K562 treated with DMSO at 1 percent for 12 hours (cell line): ENCODE measurements around the gene CRYBG2. TPM values are rescaled to one million over a fixed set of nuclear protein-coding genes. Genes with fewer than 3 reads are reported as not detected.

Experiments
- total RNA-seq: library from RNA; unstranded; fragments of 300-600 nt; gene quantifications from 2 replicates; pipeline ENCODE4 v1.2.3, GENCODE V29; 2022; ENCODE audit not compliant: insufficient read depth

The CRYBG2 gene
- 2.4 and 7.7 TPM in 2 replicates for total RNA-seq

GRCh38 chr1:26353976-26354820 is at the start of gene CRYBG2:
Gene CRYBG2, minus strand, starts transcription at chr1:26354130. Its CDS starts 7,473 bp downstream, at chr1:26346657.

GRCh38 chr1:26372611-26373010 is 18.7 kb upstream of the CRYBG2 start, which contains the start of gene ZNF683:
Gene ZNF683, minus strand, starts transcription at chr1:26372750. Its CDS starts 4,179 bp downstream, at chr1:26368571.

GRCh38 chr1:26317612-26318337 is 36.2 kb downstream of the CRYBG2 start, which contains the start of gene CD52:
Gene CD52, plus strand, starts transcription at chr1:26317958. Its CDS starts 60 bp downstream, at chr1:26318018.

GRCh38 chr1:26306290-26307229 is 47.4 kb downstream of the CRYBG2 start, which contains the start of gene UBXN11:
Gene UBXN11, minus strand, starts transcription at chr1:26306636. Its CDS starts 3,753 bp downstream, at chr1:26302883.

GRCh38 chr1:26279456-26280332 is 74.2 kb downstream of the CRYBG2 start, which contains the start of gene SH3BGRL3:
Gene SH3BGRL3, plus strand, starts transcription at chr1:26280086. Its CDS starts 70 bp downstream, at chr1:26280156.

Other genes with a start within 250 kb of the CRYBG2 start
- 4.8 and 16.2 TPM in 2 replicates for gene PDIK1L, start 242.3 kb downstream of the CRYBG2 start, total RNA-seq
- 0.47 and 0.70 TPM in 2 replicates for gene FAM110D, start 195.1 kb downstream of the CRYBG2 start, total RNA-seq
- gene C1orf232, start 185.2 kb downstream of the CRYBG2 start, total RNA-seq, result not detected in 2 replicates
- 71.2 and 131 TPM in 2 replicates for gene ZNF593, start 184.2 kb downstream of the CRYBG2 start, total RNA-seq
- 4.6 TPM in 1 of 2 replicates, not detected in the other for gene ZNF593OS, start 182.3 kb downstream of the CRYBG2 start, total RNA-seq
- 0.62 and 0.64 TPM in 2 replicates for gene CNKSR1, start 176.6 kb downstream of the CRYBG2 start, total RNA-seq
- gene CATSPER4, start 163.5 kb downstream of the CRYBG2 start, total RNA-seq, result not detected in 2 replicates
- 37.8 and 85.8 TPM in 2 replicates for gene CEP85, start 119.9 kb downstream of the CRYBG2 start, total RNA-seq
- gene SH3BGRL3, start 74.0 kb downstream of the CRYBG2 start, total RNA-seq, result 70.9 and 79.9 TPM in 2 replicates
- gene UBXN11, start 47.5 kb downstream of the CRYBG2 start, total RNA-seq, result 15.6 and 18.2 TPM in 2 replicates
- gene CD52, start 36.2 kb downstream of the CRYBG2 start, total RNA-seq, result 57.7 and 74.8 TPM in 2 replicates
- not detected in 2 replicates for gene ZNF683, start 18.6 kb upstream of the CRYBG2 start, total RNA-seq
- not detected in 2 replicates for gene LIN28A, start 56.7 kb upstream of the CRYBG2 start, total RNA-seq
- gene DHDDS, start 78.2 kb upstream of the CRYBG2 start, total RNA-seq, result 21.3 and 32.0 TPM in 2 replicates
- 670 and 811 TPM in 2 replicates for gene HMGN2, start 118.3 kb upstream of the CRYBG2 start, total RNA-seq
- 54.1 and 75.2 TPM in 2 replicates for gene RPS6KA1, start 175.6 kb upstream of the CRYBG2 start, total RNA-seq